GM19043 (cell line): Measurements from ENCODE around the gene PTPRN2.
"Not testable (repeated sequence)": the region's sequence is repeated elsewhere in the genome, so short reads cannot be mapped to it uniquely, and the experiment has no call there.

Experiments
- ATAC-seq: cut with Tn5 transposase; IDR thresholded peaks from one replicate; pipeline ENCODE4 v1.9.1; 2021; ENCODE audit warnings: low read depth; ENCODE audit not compliant: unreplicated experiment

PTPRN2 gene

DNA sequence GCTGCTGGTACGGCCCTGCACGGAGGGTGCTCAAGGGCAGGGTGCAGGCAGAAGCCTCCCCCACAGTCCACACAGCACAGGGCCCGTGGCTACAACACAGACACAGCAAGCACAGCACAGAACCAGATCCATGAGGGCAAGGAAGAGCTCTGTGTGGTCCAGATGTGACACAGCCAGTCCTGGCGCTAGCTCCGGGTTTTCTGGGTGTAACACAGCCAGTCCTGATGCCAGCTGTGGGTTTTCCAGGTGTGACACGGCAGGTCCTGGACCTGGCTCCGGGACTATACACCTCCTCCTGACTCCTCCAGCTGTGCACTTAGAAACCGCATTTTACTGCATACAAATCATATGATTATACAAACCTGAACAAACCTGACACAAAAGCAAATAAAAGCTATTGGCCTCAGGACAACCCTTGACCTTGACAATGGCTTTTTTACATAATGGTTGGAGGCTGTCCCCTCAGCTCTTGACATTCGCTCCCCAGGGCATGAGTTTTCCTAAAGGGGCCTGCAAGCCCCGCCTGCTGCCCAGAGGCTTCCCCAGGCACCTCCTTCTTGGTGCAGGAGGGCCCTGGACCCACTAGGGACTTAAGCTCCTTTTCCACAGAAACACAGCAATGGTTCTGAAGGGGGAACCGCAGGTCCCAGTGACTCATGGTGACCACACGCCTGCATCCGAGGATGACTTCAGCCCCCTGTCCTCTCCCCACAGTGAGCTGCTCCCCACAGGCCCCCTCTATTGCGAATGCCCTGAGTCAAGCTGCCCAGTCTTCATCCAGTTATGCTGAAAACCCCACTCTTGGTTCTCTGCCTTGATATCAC, 209.6 kb downstream of the PTPRN2 start:
- no peak for ATAC-seq

DNA sequence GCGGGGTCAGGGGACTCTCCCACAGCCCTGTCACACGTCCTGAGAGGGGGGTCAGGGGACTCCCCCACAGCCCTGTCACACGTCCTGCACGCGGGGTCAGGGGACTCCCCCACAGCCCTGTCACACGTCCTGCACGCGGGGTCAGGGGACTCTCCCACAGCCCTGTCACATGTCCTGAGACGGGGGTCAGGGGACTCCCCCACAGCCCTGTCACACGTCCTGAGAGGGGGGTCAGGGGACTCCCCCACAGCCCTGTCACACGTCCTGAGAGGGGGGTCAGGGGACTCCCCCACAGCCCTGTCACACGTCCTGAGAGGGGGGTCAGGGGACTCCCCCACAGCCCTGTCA, 210.8 kb downstream of the PTPRN2 start:
- ATAC-seq: not testable (repeated sequence)

DNA sequence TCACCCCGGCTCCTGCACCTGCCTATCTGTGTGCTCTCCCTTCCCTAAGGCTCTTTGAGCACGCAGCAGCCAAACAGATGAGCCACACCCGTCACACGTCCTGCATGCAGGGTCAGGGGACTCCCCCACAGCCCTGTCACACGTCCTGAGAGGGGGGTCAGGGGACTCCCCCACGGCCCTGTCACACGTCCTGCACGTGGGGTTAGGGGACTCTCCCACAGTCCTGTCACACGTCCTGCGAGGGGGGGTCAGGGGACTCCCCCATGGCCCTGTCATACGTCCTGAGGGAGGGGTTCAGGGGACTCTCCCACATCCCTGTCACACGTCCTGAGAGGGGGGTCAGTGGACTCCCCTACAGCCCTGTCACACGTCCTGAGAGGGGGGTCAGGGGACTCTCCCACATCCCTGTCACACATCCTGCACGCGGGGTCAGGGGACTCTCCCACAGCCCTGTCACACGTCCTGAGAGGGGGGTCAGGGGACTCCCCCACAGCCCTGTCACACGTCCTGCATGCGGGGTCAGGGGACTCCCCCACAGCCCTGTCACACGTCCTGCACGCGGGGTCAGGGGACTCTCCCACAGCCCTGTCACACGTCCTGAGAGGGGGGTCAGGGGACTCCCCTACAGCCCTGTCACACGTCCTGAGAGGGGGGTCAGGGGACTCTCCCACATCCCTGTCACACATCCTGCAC, 211.3 kb downstream of the PTPRN2 start:
- not testable (repeated sequence) for ATAC-seq

DNA sequence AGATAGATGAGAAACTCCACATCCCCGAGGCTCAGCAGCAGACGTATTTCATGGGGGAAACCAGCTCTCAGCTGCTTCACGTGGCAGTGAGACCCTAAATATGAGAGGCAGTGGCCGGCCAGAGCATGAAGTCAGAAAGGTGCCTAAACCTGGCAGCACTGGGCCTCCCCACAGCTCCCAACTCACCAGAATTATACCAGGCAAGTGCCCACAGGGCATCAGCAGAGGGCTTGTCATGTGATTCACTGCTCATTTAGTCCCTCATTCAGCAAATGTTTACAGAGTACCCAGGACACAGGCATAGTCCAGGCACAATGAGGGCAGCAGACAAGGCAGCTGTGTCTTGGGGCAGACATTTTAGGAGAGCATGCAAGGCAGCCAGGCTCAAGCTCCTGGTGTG, 212.6 kb downstream of the PTPRN2 start:
- ATAC-seq: no peak

DNA sequence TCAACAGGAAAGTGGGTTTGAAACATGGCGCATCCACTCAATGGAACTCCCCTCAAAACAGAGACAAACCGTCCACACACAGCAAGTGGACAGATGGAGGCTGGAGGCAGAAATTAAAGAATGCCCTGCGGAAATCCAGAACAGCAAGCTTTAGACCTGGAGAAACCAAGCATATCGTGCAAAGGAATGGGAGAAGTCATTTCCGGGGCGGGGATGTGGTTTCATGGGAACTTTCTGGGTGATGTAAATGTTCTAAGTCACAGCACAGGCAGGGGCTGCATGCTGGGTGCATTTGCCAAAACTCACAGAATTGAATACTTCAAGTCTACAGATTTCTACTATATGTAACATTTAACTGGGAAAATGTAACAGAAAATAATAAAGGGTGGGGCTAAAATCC, 213.0 kb downstream of the PTPRN2 start:
- ATAC-seq: no peak

DNA sequence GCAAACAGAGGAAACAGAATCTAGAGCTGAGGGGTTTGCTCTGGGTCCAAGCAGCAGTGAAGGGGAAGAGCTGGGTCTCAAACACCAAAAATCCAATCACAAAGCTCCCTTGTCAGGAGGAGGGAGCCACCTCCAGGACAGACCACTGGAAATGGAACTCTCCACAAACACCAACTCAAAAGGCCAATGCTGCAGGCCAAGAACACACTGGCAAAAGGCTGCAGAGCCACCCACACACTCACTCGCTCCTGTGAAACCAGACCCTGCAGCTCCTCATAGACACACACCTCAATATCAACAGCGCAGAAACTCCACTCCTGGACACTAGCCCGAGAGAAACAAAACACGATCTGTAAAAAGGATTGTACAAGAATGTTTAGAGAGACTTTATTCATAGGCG, 213.5 kb downstream of the PTPRN2 start:
- no peak for ATAC-seq

DNA sequence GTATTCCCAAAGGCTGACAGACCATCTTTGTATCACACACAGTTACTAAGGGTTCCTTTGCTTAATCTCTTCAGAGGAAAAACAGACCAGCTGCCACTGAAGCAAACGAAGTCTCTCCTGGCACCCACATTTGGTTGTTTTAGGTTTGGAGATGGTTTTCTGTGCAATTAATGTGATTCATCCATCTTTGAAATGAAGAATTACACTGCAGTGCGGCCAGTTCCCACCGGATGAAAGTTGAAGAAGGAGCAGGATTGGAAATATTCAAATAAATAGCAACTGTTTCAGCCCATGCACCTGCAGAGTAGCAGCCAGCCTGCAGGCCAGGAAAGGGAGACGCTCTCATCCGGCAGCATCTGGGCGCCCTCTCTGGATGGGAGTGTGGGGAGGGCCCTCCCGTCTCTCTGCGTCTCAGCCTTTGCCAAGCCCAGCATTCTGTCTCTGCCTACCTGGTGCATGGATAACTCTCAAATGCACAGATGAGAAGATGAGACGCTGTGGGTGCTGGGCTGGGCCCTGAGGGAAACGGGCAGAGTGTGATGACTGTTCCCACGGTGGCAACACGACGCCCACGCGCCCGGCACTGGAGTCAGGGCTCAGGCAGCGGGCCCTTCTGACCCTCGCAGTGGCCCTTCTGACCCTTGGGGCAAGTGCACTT, 214.0 kb downstream of the PTPRN2 start:
- ATAC-seq: no peak

DNA sequence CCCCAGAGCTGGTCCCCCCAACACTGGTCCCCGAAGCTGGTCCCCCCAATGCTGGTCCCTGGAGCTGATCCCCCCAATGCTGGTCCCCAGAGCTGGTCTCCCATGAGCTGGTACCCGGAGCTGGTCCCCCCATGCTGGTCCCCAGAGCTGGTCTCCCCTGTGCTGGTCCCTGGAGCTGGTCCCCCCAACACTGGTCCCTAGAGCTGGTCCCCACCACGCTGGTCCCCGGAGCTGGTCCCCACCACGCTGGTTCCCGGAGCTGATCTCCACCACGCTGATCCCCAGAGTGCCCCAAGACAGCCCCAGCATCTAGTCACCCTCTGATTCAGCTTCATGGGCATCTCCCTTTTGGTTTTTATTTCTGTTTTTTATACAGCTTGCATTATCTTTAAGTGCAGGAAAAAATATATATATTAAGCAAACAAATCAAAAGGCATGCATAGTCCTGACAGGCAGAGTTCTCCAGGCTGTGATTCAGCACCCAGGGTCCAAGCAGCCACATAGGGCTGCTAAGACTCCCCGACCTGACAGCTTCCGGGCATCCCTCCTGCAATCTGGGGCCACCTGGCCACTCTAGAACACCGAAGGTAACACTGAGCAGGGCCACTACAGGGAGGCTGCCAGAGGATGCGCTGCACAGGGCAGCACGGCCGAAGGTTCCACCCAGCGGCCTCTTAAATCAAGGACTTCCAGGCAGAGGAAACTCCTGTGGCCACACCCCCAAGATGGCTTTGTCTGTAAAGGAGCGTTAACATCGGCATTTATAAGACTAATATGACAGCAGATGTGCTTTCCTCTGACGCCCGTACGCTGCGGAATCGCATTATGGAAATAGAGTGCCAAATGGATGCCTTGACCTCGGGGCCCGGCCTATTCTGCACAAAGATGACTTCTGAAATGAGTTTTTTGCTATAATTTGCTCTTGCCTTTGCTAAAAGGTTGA, 215.0 kb downstream of the PTPRN2 start:
- no peak for ATAC-seq

DNA sequence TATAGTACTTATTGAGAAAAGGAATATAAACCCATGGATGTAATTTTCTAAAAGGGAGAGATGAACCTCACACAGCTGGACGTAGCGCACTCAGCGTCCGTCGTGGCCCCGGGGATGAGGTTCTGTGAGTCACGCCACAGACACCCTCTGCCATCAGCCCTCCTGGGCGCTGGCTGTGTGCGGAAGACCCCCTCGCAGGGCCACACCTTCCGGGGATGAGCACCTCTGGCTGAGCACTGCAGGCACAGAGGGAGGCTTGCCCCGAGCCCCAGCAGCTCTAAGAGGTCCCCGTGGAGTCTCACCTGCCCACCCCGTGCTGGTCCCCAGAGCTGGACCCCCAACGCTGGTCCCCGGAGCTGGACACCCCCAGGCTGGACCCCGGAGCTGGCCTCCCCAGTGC, 215.8 kb downstream of the PTPRN2 start:
- ATAC-seq: no peak

DNA sequence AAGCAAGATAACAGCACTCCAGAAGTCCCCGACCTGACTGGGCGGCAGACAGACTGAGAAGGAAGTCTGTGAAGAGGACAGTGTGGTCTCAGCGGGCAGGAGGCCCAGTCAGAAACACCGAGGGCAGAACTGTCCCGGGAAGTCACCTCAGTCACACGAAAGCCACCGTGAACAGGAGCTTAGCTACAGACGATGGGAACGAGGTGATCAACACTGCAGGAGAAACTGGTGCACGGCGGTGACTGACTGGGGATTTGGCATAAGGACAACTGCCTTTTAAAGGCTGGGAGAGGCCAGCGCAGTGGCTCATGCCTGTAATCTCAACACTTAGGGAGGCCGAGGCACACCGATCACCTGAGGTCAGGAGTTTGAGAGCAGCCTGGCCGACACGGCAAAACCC, 217.8 kb downstream of the PTPRN2 start:
- ATAC-seq: no peak

DNA sequence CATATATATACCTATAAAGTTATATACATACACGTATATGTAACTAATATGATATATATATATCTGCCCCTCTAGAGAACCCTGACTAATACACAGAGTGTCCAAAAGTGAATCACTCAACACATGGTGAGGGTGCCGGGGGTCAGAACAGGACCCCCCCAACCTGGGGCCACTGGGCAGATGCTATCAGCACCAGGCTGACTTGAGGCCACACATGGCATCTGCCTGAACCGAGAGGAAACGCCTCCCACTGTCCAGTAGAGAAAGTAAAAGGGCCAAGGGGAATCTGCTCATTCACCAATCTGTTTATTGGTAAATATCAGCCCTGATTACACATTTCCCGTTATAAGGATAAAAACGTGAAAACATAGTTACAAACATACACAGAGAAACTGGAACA, 218.3 kb downstream of the PTPRN2 start:
- ATAC-seq: no peak

DNA sequence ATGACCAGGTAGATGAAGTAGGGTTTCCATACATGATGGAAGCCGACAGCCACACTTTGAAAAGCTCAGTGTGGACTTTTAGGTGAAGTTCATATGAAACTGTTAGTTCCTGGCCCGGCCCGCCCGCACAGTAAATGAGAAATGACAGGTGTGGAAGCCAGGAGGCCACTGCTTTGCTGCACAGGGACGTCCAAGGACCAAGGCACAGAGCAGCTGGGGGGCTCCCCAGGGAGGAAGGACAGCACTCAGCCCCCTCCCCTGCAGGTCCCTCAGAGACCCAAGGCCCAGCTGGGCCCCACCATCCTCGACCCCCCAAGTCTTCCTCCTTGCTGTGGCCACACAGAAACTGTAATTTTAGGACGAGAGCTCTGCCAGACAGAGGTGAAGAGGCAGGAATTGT, 219.2 kb downstream of the PTPRN2 start:
- ATAC-seq: no peak

DNA sequence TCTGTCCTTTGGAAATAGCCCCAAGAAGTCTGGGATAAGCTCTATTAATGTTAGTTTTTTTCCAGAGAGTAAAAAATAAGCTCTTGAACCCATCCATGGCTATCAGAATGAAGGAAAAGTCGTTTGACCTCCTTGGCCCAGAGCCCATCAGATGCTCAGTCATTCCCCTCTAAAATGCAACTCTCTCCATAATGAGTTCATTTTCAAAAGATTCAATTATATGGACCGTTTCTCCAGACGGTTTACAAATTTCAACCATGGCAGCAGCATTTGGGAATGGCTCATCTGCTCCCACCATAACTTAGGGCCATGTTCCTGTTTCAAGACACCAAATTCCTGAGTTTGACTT, 220.0 kb downstream of the PTPRN2 start:
- ATAC-seq: no peak

DNA sequence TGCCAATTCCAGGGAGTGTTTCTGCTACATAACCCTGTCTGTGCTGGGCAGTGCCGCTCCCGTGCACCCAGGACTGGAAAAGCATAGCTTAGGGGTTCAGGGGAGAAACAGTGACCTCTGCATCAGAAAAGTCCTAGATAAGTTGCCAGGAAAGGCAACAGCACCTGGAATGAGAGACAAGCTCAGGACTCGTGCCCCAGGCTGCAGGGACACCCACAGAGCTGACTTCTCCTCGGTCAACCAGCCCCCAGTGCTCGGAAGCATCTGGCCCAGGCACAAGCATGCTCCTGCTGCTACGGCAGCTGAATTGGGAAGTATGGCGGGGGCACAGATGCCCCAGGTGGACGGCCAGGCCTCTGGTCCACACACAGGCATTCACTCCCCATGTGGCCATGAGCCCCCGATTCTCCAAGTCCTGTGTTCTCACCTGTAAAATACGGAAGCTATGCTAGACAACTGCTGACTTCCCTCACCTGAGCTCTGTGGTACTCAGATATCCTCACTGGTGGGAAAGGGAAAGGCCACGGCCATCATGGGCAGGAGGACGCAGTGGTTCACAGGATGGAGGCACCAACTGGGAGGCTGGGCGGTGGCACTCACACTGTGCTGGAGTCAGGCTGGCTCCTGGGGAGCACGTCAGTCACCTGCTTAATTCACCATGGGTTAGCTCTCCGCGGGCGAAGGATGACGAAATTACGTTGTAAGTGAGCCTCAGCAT, 220.5 kb downstream of the PTPRN2 start:
- ATAC-seq: no peak

DNA sequence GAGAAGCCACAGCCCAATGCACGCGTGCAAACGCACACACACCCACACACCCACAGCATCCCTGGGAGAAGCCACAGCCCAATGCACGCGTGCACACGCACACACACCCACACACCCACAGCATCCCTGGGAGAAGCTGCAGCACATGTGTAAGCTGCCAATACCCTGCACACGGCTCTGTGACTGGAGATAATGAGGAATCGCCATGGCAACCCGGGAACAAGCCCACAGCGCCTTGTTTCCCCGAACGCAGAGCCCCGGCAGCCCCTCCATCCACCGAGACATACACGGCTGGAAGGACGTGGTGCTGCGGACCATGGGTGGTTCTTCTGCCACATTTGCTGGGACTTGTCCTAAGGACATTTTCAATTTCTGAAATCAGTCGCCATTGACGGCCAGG, 221.3 kb downstream of the PTPRN2 start:
- no peak for ATAC-seq

DNA sequence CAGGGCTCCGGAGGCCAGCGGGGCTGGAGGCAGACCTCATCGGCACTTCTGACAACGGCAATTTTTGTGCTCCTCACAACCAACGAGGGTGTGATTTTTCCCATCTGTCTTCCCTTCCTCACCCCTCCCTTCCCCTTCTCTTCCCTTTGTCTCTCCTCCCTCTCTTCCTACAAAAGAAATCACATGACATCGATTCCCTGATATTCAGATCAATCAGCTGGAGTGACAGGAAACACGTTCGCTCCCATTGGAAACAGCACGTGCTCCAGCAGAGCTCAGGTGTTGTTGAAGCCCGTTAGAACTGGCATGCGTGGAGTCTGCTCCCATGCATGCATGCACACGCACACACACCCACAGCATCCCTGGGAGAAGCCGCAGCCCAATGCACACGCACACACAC, 222.4 kb downstream of the PTPRN2 start:
- no peak for ATAC-seq

DNA sequence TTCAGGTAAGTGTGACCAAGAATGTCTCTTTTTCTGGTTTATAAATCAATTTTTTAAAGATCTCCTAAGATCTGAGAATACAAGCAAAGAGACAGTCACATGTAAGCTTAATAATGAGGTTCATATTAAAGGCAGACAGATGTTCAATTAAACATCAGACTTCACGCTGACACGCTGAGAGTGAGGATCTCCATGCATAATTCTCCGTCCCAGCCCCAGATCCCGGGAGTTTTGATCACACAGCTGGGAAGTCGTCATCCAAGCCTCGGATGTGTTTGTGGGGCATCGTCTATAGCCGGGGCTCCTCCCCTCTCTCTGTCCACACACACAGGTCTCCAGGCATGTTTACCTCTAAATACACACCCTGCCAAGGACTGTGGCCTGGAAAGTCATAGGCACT, 223.2 kb downstream of the PTPRN2 start:
- no peak for ATAC-seq

DNA sequence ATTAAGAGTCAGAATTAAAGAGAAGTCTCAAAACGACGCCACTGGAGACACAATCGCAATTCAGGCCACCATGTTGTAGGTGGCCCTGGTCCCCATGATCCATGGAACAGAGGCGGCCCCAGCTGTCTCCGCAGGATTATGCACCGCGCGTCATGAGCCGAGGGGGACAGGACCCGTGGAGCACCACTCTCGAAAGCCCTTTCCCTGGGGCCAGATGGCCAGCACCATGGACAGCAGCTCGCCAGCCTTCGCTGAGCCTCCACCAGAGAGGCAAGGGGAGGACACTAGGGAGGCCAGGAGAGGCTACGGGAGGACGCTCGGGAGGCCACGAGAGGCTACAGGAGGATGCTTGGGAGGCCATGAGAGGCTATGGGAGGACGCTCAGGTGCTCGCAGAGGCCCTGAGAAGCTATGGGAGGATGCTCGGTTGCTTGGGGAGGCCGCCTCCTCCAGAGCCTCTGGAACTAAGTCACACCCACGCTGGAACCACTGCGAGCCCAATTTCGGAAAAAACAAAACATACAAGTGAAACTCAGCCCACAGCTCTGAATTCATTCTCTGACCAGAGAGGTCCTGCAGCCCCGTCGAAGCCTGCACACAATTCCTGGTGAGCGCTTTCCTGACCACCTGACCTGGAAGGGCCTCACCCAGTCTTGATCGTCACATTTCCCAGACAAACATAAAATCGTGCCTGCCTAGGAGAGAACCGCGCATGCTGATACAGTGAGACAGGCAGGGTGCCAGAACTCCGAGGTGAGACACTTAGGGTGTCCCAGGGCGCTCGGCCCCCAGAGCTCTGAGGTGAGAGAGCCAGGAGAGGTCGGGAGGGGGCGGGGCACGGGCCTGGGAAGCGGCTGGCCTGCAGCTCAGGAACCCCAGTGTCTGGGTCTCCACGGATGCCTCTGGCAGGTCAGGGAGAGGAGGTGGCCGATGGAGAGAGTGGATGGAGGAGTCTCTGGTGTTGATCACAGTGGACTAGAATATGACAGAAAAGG, 224.4 kb downstream of the PTPRN2 start:
- ATAC-seq: no peak

DNA sequence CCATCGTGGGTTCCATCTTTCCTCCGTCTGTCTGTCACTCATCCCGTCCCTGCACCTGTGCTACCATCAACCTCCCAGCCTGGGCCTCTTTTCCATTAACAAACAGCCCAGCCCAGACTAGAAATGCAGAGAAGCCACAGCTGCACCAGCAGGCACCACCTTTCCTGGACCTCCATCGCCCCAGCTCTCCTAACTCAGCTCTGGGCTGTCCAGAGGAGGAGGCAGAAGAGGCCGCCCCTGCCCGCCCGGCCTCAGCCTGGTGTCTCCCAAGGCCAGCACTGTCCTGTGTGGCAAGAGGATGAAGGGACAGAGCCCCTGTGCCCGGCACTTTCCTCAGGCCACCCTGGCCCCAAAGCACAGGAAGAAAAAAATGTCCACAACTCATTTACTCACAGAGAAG, 225.6 kb downstream of the PTPRN2 start:
- no peak for ATAC-seq
